Panc1 (cell line): Measurements from ENCODE around the gene PARD3.

Source experiments
- CTCF ChIP-seq: fragments of 450-650 bp; IDR thresholded peaks from 2 replicates; pipeline ENCODE4 v1.5.1; 2017; ENCODE audit warnings: mild to moderate bottlenecking
- POLR2AphosphoS5 ChIP-seq: IDR thresholded peaks from 2 replicates; pipeline ENCODE4 v1.6.1; 2012; ENCODE audit warnings: mild to moderate bottlenecking, low read depth, low read length, moderate library complexity

GRCh38 chr10:34112171-34112782 is 702.8 kb downstream of the PARD3 start:
- TF ChIP-seq CTCF (no peak), POLR2AphosphoS5 (no peak)
